ENCODE measurements around the gene ARL8A.
"Not testable (repeated sequence)": the region's sequence is repeated elsewhere in the genome, so short reads cannot be mapped to it uniquely, and the experiment has no call there.

The ARL8A gene

GRCh38 chr1:202184750-202185460 is 40.4 kb upstream of the ARL8A start:
- Histone ChIP-seq H3K9ac (ENCODE audit: low read depth, low read length) (no peak overlapping the region; the same call in 1 of the 2 replicates), H3K4me1 (ENCODE audit: insufficient read depth, low read length) (no peaks in the 10 kb centered on the region), H3K36me3 (ENCODE audit: insufficient read depth, low read depth, low read length) (no peaks in the 10 kb centered on the region), H3K9me3 (ENCODE audit: insufficient read depth, low read depth, low read length) (no peaks in the 10 kb centered on the region), H3K27ac (ENCODE audit: low read length) (no peak overlapping the region), H3K27me3 (ENCODE audit: insufficient read depth, low read length) (0 out of 2 replicates have a peak, but pooled peaks cover 7% of the 10 kb centered on the region), H3K4me3 (ENCODE audit: low read length) (no peak overlapping the region; the same call in 1 of the 2 replicates)

GRCh38 chr1:202182040-202182877 is 37.7 kb upstream of the ARL8A start:
- Histone ChIP-seq H3K36me3 (ENCODE audit: insufficient read depth, low read depth, low read length) (no peaks in the 10 kb centered on the region), H3K27me3 (ENCODE audit: insufficient read depth, low read length) (0 out of 2 replicates have a peak, but pooled peaks cover 7% of the 10 kb centered on the region), H3K9me3 (ENCODE audit: insufficient read depth, low read depth, low read length) (no peaks in the 10 kb centered on the region), H3K27ac (ENCODE audit: low read length) (no peak overlapping the region), H3K4me3 (ENCODE audit: low read length) (no peak overlapping the region), H3K4me1 (ENCODE audit: insufficient read depth, low read length) (no peaks in the 10 kb centered on the region), H3K9ac (ENCODE audit: low read depth, low read length) (no peak overlapping the region)

- Histone ChIP-seq H3K27ac (ENCODE audit: low read length) (no peak overlapping the region), H3K4me3 (ENCODE audit: low read length) (no peak overlapping the region), H3K4me1 (ENCODE audit: insufficient read depth, low read length) (no peaks in the 10 kb centered on the region)
These were observed 37.0 kb upstream of the ARL8A start for GRCh38 chr1:202181586-202181985.

GRCh38 chr1:202180751-202181139 is 36.2 kb upstream of the ARL8A start:
- not testable (repeated sequence) for H3K9me3 ChIP-seq (ENCODE audit: insufficient read depth, low read depth, low read length); H3K4me3 ChIP-seq (ENCODE audit: low read length); H3K27me3 ChIP-seq (ENCODE audit: insufficient read depth, low read length); H3K27ac ChIP-seq (ENCODE audit: low read length); H3K4me1 ChIP-seq (ENCODE audit: insufficient read depth, low read length); H3K36me3 ChIP-seq (ENCODE audit: insufficient read depth, low read depth, low read length); H3K9ac ChIP-seq (ENCODE audit: low read depth, low read length)

More at GRCh38 chr1:202181586-202181985, 37.0 kb upstream of the ARL8A start:
- H3K9ac ChIP-seq (ENCODE audit: low read depth, low read length), result no peak overlapping the region
- 0 out of 2 replicates have a peak, but pooled peaks cover 7% of the 10 kb centered on the region for H3K27me3 ChIP-seq (ENCODE audit: insufficient read depth, low read length)
- no peaks in the 10 kb centered on the region for H3K36me3 ChIP-seq (ENCODE audit: insufficient read depth, low read depth, low read length)
- no peaks in the 10 kb centered on the region for H3K9me3 ChIP-seq (ENCODE audit: insufficient read depth, low read depth, low read length)

GRCh38 chr1:202179828-202180750 is 35.6 kb upstream of the ARL8A start:
- H3K9me3 ChIP-seq (ENCODE audit: insufficient read depth, low read depth, low read length), result no peaks in the 10 kb centered on the region
- H3K27ac ChIP-seq (ENCODE audit: low read length), result no peak overlapping the region
- H3K9ac ChIP-seq (ENCODE audit: low read depth, low read length), result no peak overlapping the region
- H3K27me3 ChIP-seq (ENCODE audit: insufficient read depth, low read length), result 0 out of 2 replicates have a peak, but pooled peaks cover 7% of the 10 kb centered on the region
- H3K4me1 ChIP-seq (ENCODE audit: insufficient read depth, low read length), result no peaks in the 10 kb centered on the region
- no peak overlapping the region for H3K4me3 ChIP-seq (ENCODE audit: low read length)
- no peaks in the 10 kb centered on the region for H3K36me3 ChIP-seq (ENCODE audit: insufficient read depth, low read depth, low read length)

- H3K9me3 ChIP-seq (ENCODE audit: insufficient read depth, low read depth, low read length), result no peaks in the 10 kb centered on the region
- H3K27ac ChIP-seq (ENCODE audit: low read length), result no peak overlapping the region
- H3K4me3 ChIP-seq (ENCODE audit: low read length), result no peak overlapping the region
- H3K9ac ChIP-seq (ENCODE audit: low read depth, low read length), result no peak overlapping the region
- no peaks in the 10 kb centered on the region for H3K4me1 ChIP-seq (ENCODE audit: insufficient read depth, low read length)
- no peaks in the 10 kb centered on the region for H3K27me3 ChIP-seq (ENCODE audit: insufficient read depth, low read length)
- H3K36me3 ChIP-seq (ENCODE audit: insufficient read depth, low read depth, low read length), result no peaks in the 10 kb centered on the region
These were observed 32.7 kb upstream of the ARL8A start for GRCh38 chr1:202176949-202177927.

- no peak overlapping the region for H3K27ac ChIP-seq (ENCODE audit: low read length)
- no peaks in the 10 kb centered on the region for H3K4me1 ChIP-seq (ENCODE audit: insufficient read depth, low read length)
- no peaks in the 10 kb centered on the region for H3K27me3 ChIP-seq (ENCODE audit: insufficient read depth, low read length)
- no peak overlapping the region for H3K9ac ChIP-seq (ENCODE audit: low read depth, low read length)
- H3K4me3 ChIP-seq (ENCODE audit: low read length), result no peak overlapping the region
- no peaks in the 10 kb centered on the region for H3K9me3 ChIP-seq (ENCODE audit: insufficient read depth, low read depth, low read length)
- no peaks in the 10 kb centered on the region for H3K36me3 ChIP-seq (ENCODE audit: insufficient read depth, low read depth, low read length)
These were observed 29.5 kb upstream of the ARL8A start for GRCh38 chr1:202173993-202174392.

GRCh38 chr1:202172015-202172355 is 27.4 kb upstream of the ARL8A start:
- Histone ChIP-seq H3K9ac (ENCODE audit: low read depth, low read length) (no peak overlapping the region), H3K27ac (ENCODE audit: low read length) (no peak overlapping the region), H3K4me1 (ENCODE audit: insufficient read depth, low read length) (no peaks in the 10 kb centered on the region), H3K4me3 (ENCODE audit: low read length) (no peak overlapping the region), H3K9me3 (ENCODE audit: insufficient read depth, low read depth, low read length) (no peaks in the 10 kb centered on the region), H3K36me3 (ENCODE audit: insufficient read depth, low read depth, low read length) (no peaks in the 10 kb centered on the region), H3K27me3 (ENCODE audit: insufficient read depth, low read length) (no peaks in the 10 kb centered on the region)

GRCh38 chr1:202171292-202172014 is 26.9 kb upstream of the ARL8A start:
- Histone ChIP-seq H3K4me3 (ENCODE audit: low read length) (no peak overlapping the region), H3K9ac (ENCODE audit: low read depth, low read length) (no peak overlapping the region)

GRCh38 chr1:202170726-202171125 is 26.2 kb upstream of the ARL8A start:
- Histone ChIP-seq H3K9me3 (ENCODE audit: insufficient read depth, low read depth, low read length) (no peaks in the 10 kb centered on the region), H3K4me3 (ENCODE audit: low read length) (no peak overlapping the region), H3K27ac (ENCODE audit: low read length) (no peak overlapping the region), H3K27me3 (ENCODE audit: insufficient read depth, low read length) (no peaks in the 10 kb centered on the region), H3K36me3 (ENCODE audit: insufficient read depth, low read depth, low read length) (no peaks in the 10 kb centered on the region), H3K4me1 (ENCODE audit: insufficient read depth, low read length) (no peaks in the 10 kb centered on the region; the same call in 1 of the 2 replicates), H3K9ac (ENCODE audit: low read depth, low read length) (no peak overlapping the region)

More at GRCh38 chr1:202171292-202172014, 26.9 kb upstream of the ARL8A start:
- Histone ChIP-seq H3K36me3 (ENCODE audit: insufficient read depth, low read depth, low read length) (no peaks in the 10 kb centered on the region), H3K4me1 (ENCODE audit: insufficient read depth, low read length) (no peaks in the 10 kb centered on the region), H3K27ac (ENCODE audit: low read length) (no peak overlapping the region), H3K9me3 (ENCODE audit: insufficient read depth, low read depth, low read length) (no peaks in the 10 kb centered on the region), H3K27me3 (ENCODE audit: insufficient read depth, low read length) (no peaks in the 10 kb centered on the region)

Measured in iPS-20b (cell line).